Tibial artery (tissue), 4 donors: ENCODE results near the gene PEX3.
A peak's percentile ranks its signal among the peaks of the same experiment; 100 is the strongest.

ENCODE experiments used
- DNase-seq, 2 donors: peaks; one replicate each; pipeline ENCODE4 v3.0.0-alpha.2; 2019
- H3K27ac ChIP-seq, 2 donors: fragments of 200-600 bp; sonication (generic) in 1 of 2; 1 replicate in 1 of 2; 2 replicates in 1 of 2; pipeline ENCODE4 v1.5.1; 2018 to 2019; ENCODE audit warnings: mild to moderate bottlenecking in 1 of 2
- H3K27me3 ChIP-seq, 2 donors: fragments of 200-600 bp; sonication (generic) in 1 of 2; one replicate each; pipeline versions ENCODE4 v1.5.1 to v1.6.0; 2016 to 2019
- H3K36me3 ChIP-seq, 3 donors: fragments of 200-600 bp; sonication (generic) in 2 of 3; one replicate each; pipeline ENCODE4 v1.5.1; 2016 to 2019; ENCODE audit warnings: mild to moderate bottlenecking in 2 of 3
- H3K4me1 ChIP-seq, 4 donors: fragments of 200-600 bp; sonication (generic) in 2 of 4; 1 replicate in 3 of 4; 2 replicates in 1 of 4; pipeline ENCODE4 v1.5.1; 2016 to 2019
- H3K4me3 ChIP-seq, 2 donors: fragments of 200-600 bp; sonication (generic) in 1 of 2; 1 replicate in 1 of 2; 2 replicates in 1 of 2; pipeline ENCODE4 v1.5.1; 2018 to 2019; ENCODE audit warnings: mild to moderate bottlenecking in 2 of 2
- H3K9me3 ChIP-seq, 3 donors: fragments of 200-600 bp; sonication (generic) in 1 of 3; one replicate each; pipeline ENCODE4 v1.5.1; 2016 to 2019
- CTCF ChIP-seq, 2 experiments: fragments of 200-600 bp in 1 of 2; fragments of 450-650 bp in 1 of 2; IDR thresholded peaks; one replicate each; pipeline ENCODE4 v1.5.1; 2017 to 2019; ENCODE audit warnings: antibody characterized with exemption in 2 of 2, mild to moderate bottlenecking in 1 of 2, moderate library complexity in 1 of 2
- intact Hi-C: fragments of 100-400 bp; cut with DNase I; formaldehyde crosslinking; loops from one replicate; pipeline ENCODE4 v1.15.0; 2023; ENCODE audit warnings: low total_unique reads

Gene PEX3

GRCh38 chr6:143450453-143451371 lies at the start of gene PEX3, which contains the start of gene ADAT2:
PEX3 (plus strand) TSS chr6:143450805; CDS start chr6:143451043, 238 bp downstream.
ADAT2 (minus strand) TSS chr6:143450695; CDS start chr6:143450658, 37 bp downstream.
- H3K27ac ChIP-seq: peak within 1 kb of the TSS; percentile 69 to 72
- peaks cover 0 to 29% (median 12%) of the 10 kb centered on the region in 4 donors for H3K4me1 ChIP-seq
- no peaks in the 10 kb centered on the region for H3K36me3 ChIP-seq
- no peak for TF ChIP-seq CTCF (IDR thresholded peaks at IDR 0.05)
- H3K9me3 ChIP-seq: no peaks in the 10 kb centered on the region
- intact Hi-C loops: no loop called here
- H3K27me3 ChIP-seq: no peaks in the 10 kb centered on the region
- DNase-seq: peak; percentile 88 to 94
- H3K4me3 ChIP-seq: peak within 1 kb of the TSS; percentile 64 to 68

GRCh38 chr6:143401068-143401446 lies 49.5 kb upstream of the PEX3 start:
- Histone ChIP-seq H3K27me3 (no peaks in the 10 kb centered on the region), H3K9me3 (no peaks in the 10 kb centered on the region), H3K36me3 (no peaks in the 10 kb centered on the region), H3K4me3 (no peak overlapping the region), H3K27ac (peak overlapping the region; percentile 2 to 6), H3K4me1 (peaks cover 0 to 40% (median 19%) of the 10 kb centered on the region in 4 donors)
- no peak for DNase-seq
- intact Hi-C loops: no loop called here
- TF ChIP-seq CTCF (IDR thresholded peaks at IDR 0.05): no peak

- H3K4me1 ChIP-seq: peaks cover 0 to 46% (median 22%) of the 10 kb centered on the region in 4 donors
- no peak for TF ChIP-seq CTCF (IDR thresholded peaks at IDR 0.05)
- DNase-seq: no peak
- intact Hi-C loops: no loop called here
- no peaks in the 10 kb centered on the region for H3K27me3 ChIP-seq
- no peak overlapping the region for H3K4me3 ChIP-seq
- no peaks in the 10 kb centered on the region for H3K9me3 ChIP-seq
- H3K27ac ChIP-seq: no peak overlapping the region
- H3K36me3 ChIP-seq: no peaks in the 10 kb centered on the region
These were observed 48.8 kb upstream of the PEX3 start for GRCh38 chr6:143401636-143402370.

- Histone ChIP-seq H3K9me3 (no peaks in the 10 kb centered on the region), H3K36me3 (no peaks in the 10 kb centered on the region), H3K27ac (no peak overlapping the region), H3K27me3 (no peaks in the 10 kb centered on the region), H3K4me3 (no peak overlapping the region), H3K4me1 (peaks cover 0 to 41% (median 18%) of the 10 kb centered on the region in 4 donors)
- no peak for DNase-seq
- TF ChIP-seq CTCF (IDR thresholded peaks at IDR 0.05): no peak
- intact Hi-C loops: no loop called here
These were observed 47.8 kb upstream of the PEX3 start for GRCh38 chr6:143402721-143403336.

GRCh38 chr6:143405373-143406154 lies 45.0 kb upstream of the PEX3 start:
- H3K9me3 ChIP-seq: no peaks in the 10 kb centered on the region
- H3K4me1 ChIP-seq: peaks cover 0 to 45% (median 18%) of the 10 kb centered on the region in 4 donors
- no peak for TF ChIP-seq CTCF (IDR thresholded peaks at IDR 0.05)
- H3K4me3 ChIP-seq: no peak overlapping the region
- peak overlapping the region; percentile 66 for H3K27ac ChIP-seq
- intact Hi-C loops: no loop called here
- no peaks in the 10 kb centered on the region for H3K27me3 ChIP-seq
- no peaks in the 10 kb centered on the region for H3K36me3 ChIP-seq
- no peak for DNase-seq
